HG02885 (cell line): ENCODE data around the gene TICRR.

Experiments
- ATAC-seq: cut with Tn5 transposase; IDR thresholded peaks from one replicate; pipeline ENCODE4 v1.9.1; 2021; ENCODE audit warnings: mild to moderate bottlenecking; ENCODE audit not compliant: unreplicated experiment, poor library complexity

Gene TICRR

GRCh38 chr15:89649716-89650115, 74.4 kb downstream of the TICRR start:
- ATAC-seq = no peak

GRCh38 chr15:89652131-89652530, 76.9 kb downstream of the TICRR start:
- no peak for ATAC-seq

- no peak for ATAC-seq
Observed at GRCh38 chr15:89652666-89653065, 77.4 kb downstream of the TICRR start.

GRCh38 chr15:89653578-89653977, 78.3 kb downstream of the TICRR start:
- no peak for ATAC-seq

- no peak for ATAC-seq
Observed at GRCh38 chr15:89654301-89654761, 79.1 kb downstream of the TICRR start.

- no peak for ATAC-seq
Observed at GRCh38 chr15:89654847-89655805, 79.9 kb downstream of the TICRR start, which contains the start of gene KIF7. TSS of gene KIF7 (minus strand) at chr15:89655467. CDS start at chr15:89652930, 2,537 bp downstream.

- ATAC-seq = no peak
Observed at GRCh38 chr15:89656116-89656815, 81.0 kb downstream of the TICRR start.

- no peak for ATAC-seq
Observed at GRCh38 chr15:89657686-89658200, 82.5 kb downstream of the TICRR start.

- no peak for ATAC-seq
Observed at GRCh38 chr15:89659295-89659694, 84.0 kb downstream of the TICRR start.

- ATAC-seq = no peak
Observed at GRCh38 chr15:89660556-89660955, 85.3 kb downstream of the TICRR start.

GRCh38 chr15:89662893-89663626, 87.8 kb downstream of the TICRR start:
- ATAC-seq = no peak

GRCh38 chr15:89664441-89665350, 89.4 kb downstream of the TICRR start:
- ATAC-seq = no peak

GRCh38 chr15:89665449-89666181, 90.3 kb downstream of the TICRR start:
- peak; percentile 44 for ATAC-seq

GRCh38 chr15:89666184-89666857, 91.1 kb downstream of the TICRR start:
- no peak for ATAC-seq

GRCh38 chr15:89666858-89667705, 91.8 kb downstream of the TICRR start:
- no peak for ATAC-seq

GRCh38 chr15:89667706-89667960, 92.4 kb downstream of the TICRR start:
- no peak for ATAC-seq

GRCh38 chr15:89668171-89668570, 92.9 kb downstream of the TICRR start:
- no peak for ATAC-seq
